GM18505 (cell line): ENCODE results near the gene CHST11.
"Not testable (repeated sequence)": the region's sequence is repeated elsewhere in the genome, so short reads cannot be mapped to it uniquely, and the experiment has no call there.

Source experiments
- ATAC-seq: cut with Tn5 transposase; IDR thresholded peaks from one replicate; pipeline ENCODE4 v1.9.1; 2021; ENCODE audit not compliant: unreplicated experiment
- POLR2A ChIP-seq: IDR thresholded peaks from 4 replicates; pipeline ENCODE4 v1.6.1; 2011; ENCODE audit warnings: borderline replicate concordance; ENCODE audit not compliant: insufficient read depth, insufficient read length; ENCODE audit errors: extremely low read depth

CHST11 gene

GRCh38 chr12:104740668-104741067, 283.9 kb downstream of the CHST11 start:
- peak; percentile 62 for ATAC-seq
- no peak for TF ChIP-seq POLR2A

DNA sequence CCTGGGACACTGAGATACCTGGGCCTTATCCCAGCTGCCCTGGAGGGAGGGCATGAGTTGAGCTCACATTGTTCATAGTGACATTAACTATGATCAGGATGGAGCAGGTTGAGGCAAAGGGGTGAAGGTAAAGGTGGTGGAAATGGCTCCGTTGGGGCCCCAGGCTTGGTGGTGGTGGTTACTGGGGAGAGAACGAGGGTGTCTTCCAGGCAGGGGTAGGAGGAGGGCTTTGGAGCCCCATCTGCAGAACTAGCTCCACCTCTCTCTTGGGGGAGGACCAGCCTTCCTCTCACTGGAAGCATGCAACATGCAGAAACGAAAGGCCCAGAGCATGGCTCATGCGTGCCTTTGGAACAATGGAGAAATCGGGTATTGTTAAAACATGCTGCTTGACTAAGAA, 284.3 kb downstream of the CHST11 start:
- TF ChIP-seq POLR2A = no peak
- peak; percentile 15 for ATAC-seq

GRCh38 chr12:104741497-104742367, 285.0 kb downstream of the CHST11 start:
- TF ChIP-seq POLR2A = no peak

GRCh38 chr12:104742551-104743201, 285.9 kb downstream of the CHST11 start:
- ATAC-seq = no peak
- no peak for TF ChIP-seq POLR2A

More at GRCh38 chr12:104741497-104742367, 285.0 kb downstream of the CHST11 start:
- no peak for ATAC-seq

DNA sequence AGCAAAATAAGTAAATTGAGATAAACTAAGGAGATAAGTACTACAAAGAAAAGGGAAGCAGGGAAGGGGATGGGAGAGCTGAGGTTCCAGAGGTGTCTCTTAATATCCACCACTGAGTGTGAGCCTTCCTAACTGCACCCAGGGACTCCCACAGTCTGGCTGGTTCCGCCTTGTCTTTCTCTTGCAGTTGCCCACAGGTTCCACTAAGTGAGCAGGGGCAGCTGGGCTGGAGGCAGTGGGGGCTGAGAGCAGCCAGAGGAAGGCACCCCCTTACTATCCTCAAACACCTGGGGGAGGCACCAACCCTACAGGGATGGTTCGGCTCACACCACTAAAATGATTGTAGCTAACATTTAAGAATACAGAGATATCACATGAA, 286.4 kb downstream of the CHST11 start:
- TF ChIP-seq POLR2A = no peak
- no peak for ATAC-seq

DNA sequence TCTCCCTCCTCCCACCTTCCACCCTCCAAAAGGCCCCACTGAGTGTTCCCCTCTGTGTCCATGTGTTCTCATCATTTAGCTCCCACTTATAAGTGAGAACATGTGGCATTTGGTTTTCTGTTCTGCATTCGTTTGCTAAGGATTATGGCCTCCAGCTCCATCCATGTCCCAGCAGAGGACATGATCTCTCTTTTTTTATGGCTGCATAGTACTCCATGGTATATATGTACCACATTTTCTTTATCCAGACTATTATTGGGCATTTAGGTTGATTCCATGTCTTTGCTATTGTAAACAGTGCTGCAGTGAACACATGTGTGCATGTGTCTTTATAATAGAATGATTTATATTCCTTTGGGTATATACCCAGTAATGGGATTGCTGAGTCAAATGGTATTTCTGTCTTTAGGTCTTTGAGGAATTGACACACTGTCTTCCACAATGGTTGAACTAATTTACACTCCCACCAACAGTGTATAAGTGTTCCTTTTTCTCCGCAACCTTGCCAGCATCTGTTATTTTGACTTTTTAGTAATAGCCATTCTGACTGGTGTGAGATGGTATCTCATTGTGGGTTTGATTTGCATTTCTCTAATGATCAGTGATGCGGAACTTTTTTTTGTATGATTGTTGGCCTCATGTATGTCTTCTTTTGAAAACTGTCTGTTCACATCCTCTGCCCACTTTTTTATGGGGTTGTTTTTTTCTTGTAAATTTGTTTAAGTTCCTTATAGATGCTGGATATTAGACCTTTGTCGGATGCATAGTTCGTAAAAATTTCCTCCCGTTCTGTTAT, 287.2 kb downstream of the CHST11 start:
- ATAC-seq = not testable (repeated sequence)

DNA sequence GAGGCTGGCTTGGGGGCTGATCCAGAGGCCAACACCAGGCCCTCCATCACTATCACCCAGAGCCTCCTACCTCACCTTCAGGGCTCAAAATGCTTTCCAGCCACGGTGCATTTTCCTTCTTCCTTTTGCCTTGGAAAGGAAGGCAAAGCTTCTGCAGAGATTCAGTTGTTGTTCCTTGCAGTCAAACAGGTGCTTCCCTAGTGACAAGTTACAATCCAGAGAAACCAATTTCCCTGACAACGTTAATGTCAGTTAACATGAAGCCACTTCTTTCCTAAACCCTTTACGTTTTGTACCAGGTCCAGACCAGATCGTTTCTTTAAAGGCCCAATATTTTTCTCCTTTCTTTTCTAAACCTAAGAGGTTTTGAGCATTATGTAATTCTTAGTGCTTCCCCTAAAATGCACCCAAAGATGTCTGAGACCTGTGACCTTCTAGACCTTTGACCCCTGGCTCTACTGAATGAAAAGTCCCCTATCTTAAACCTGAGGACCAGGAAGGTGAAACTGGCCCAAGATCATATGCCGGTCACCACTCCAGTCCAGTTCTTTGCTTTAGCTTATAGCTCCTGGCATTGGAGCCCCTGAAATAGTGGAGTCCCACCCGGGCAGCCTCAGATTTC, 289.8 kb downstream of the CHST11 start:
- no peak for ATAC-seq
- no peak for TF ChIP-seq POLR2A

DNA sequence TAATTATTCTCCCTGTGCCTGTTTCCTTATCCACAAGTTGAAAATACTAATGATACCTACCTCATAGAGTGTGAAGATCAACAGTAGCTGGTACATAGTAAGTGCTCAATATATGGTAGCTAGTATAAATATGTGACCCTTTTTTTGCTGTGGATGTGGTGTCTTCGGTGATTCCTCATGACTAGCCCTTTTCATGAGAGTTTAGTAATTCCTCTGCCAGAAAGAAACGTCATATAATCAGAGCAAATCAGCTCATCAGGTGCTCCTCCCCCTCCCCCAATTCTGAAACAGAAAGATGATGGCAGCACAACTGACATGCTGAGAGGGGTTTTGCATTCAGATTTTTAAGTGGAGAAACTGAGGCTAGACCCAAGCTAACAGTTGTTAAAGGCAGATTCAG, 290.6 kb downstream of the CHST11 start:
- no peak for ATAC-seq
- TF ChIP-seq POLR2A = no peak

DNA sequence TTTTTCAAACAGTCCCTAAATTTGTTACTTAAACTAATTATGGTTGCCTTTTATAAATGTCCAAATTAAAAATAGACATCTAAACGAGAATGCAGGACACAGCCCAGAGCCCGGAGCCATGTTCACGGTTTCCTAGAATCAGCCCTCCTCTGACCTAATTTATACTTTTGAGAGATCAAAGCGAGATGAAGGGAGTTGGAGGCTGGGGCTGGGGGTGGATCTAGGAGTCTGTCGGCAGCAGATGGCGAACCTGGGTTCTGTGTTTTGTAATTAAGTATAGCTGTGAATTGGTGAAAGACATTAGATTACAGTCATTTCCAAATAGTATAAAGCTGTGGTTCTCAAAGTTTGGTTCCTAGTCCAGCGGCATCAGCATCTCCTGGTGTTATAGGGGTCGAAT, 291.2 kb downstream of the CHST11 start:
- no peak for ATAC-seq
- TF ChIP-seq POLR2A = no peak

- ATAC-seq = no peak
- TF ChIP-seq POLR2A = no peak
Measured at GRCh38 chr12:104748356-104748755, 291.6 kb downstream of the CHST11 start.

DNA sequence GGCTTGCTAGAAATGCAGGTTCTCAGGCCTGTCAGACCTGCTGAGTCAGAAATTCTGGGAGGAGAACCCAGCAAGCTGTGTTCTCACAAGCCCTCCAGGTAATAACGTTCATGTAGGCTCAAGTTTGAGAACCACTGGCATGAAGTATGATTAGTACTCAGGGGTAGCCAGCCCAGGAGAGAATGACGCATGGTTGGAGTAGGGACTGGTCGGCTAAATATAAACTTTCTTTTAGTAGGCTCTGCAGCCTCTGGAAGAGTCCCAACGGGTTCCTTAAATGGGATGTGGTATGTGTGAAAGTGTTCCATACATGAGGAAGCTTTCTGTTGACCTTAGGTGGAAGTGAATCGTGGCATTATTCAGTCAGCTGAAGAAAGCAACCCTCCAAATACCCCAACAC, 292.0 kb downstream of the CHST11 start:
- no peak for ATAC-seq
- no peak for TF ChIP-seq POLR2A

DNA sequence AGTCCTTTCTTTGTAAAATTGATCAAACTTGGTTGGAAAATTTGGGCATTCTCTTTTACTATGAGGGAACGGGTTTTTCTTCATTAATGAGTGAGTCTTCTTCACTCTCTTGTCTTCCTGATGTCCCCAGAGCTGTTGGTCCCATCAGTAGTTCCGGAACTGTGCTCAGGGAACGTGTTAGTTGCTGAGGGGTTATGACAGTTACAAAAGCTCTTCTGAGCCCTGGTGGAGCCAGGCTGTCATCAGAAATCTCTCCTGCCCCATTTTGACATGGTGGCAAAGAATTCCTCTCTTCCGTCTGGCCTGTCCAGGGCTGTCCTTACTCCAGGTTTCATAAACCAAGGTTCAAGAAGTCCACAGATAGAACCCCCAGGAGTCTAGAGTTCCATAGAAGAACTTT, 292.8 kb downstream of the CHST11 start:
- ATAC-seq = no peak
- TF ChIP-seq POLR2A = no peak

DNA sequence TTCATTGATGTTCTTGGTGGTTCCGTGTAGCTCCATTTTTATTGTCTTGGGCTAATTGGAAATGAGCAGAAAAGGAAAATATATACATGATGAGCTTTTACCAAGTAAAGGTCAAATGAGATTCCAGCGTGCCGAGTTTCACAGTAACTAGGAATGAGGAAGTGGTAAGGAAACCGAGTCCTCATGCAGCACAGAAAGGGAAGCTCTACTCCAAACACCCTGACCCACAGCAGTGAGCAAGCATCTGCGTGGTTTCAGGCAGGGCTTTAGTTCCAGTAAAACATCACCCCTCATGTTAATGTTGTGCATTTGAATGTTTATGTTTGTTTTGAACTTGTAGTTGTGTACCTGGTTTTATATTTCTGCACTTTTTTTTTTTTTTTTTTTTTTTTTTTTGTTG, 293.3 kb downstream of the CHST11 start:
- ATAC-seq = peak; percentile 67
- no peak for TF ChIP-seq POLR2A
